GM19395 (cell line): ENCODE data around the gene DNAH3.
"Not testable (repeated sequence)": the region's sequence is repeated elsewhere in the genome, so short reads cannot be mapped to it uniquely, and the experiment has no call there.

ENCODE experiments used
- ATAC-seq: cut with Tn5 transposase; IDR thresholded peaks from one replicate; pipeline ENCODE4 v1.9.1; 2021; ENCODE audit warnings: mild to moderate bottlenecking, moderate library complexity; ENCODE audit not compliant: unreplicated experiment

DNAH3 gene

DNA sequence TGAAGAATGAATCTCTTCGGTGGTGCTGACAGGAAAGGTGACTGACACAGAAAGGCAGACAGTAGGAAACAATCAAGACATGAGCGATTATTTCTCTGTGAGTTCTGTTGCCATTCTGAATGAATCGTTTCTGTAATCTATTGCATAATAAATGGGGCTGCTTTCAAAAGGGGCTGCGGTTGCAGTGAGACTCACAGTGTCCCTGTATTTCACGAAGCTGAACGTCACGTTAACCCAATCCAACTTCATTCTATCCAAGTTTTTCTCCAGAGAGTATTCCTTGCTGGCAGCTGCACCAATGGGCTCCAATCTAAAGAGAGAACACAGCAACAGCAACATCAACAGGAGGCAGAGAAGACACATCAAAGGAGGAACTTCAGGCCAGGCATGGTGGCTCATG, 75.4 kb downstream of the DNAH3 start:
- ATAC-seq: no peak

DNA sequence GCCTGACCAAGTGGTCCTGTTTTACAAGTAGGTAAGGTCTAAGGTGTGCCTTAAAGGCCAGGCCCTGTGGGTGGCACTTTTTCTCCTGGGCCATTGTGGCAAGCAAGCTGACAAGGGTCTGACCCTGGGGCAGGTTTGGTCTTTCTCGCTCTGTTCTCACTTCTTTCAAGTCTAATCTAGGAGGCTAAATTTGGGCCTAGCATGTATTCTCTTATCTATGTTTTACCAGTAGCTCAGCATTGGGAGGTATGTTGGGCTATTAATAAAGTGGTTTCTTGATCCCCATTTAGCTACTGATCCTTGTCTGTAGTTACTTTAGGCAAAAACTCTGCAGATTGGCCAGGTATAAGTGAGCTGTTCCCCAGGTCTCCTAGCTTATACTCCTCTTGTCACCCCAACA, 77.7 kb downstream of the DNAH3 start:
- ATAC-seq: no peak

DNA sequence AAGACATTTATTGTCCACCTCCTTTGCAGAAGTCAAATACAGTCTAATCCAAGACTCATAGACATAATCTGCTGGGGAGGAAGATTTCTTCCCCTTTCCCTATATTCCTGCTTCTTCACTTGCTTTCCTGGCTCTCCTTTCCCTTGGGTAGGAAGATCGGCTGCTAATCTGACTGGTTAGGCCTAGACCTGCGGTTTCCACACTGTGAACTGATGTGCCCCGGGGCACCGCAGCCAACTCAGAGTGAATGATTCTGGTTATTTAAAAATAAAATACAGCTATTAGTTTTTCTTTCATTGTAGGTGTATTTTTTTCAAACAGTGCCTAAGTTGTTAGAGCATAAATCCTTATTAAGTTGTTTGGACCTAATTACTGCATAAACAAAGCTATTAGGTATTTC, 78.9 kb downstream of the DNAH3 start:
- ATAC-seq: no peak

DNA sequence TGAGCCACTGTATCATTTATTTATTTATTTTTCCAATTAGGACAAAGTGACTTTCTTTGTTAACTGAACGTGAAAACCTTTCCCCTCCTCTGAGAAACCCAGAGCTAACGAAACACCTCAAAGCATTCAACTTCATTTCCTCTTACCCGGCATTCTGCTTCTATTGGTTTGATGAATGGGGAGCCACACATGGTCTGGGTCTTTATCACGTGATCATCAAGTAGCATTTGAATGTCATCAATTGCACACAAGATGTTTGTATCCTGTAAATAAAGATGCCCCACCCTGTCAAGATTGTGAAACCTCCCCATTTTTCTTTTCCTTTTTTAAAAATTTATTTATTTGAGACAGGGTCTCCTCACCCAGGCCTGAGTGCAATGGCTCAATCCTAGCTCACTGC, 80.1 kb downstream of the DNAH3 start:
- no peak for ATAC-seq

- no peak for ATAC-seq
Measured at GRCh38 chr16:21069986-21070385, 80.7 kb downstream of the DNAH3 start.

DNA sequence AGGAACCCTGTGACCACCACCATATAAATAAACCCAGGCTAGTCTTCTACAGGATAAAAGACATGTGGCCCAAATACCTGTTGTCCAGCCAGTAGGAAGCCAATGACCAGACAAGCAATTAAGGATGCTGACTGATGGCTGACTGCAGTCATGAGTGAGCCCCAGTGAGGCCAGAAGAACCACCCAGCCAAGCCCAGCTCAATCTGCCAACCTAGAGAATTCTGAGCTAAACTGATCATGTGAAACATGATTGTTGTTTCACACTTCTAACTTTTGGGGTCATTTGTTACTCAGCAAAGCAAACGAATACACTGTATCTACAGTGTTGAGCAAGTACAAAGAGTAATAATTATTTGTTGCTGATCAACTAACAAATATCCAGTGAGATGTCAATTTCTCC, 86.4 kb downstream of the DNAH3 start:
- no peak for ATAC-seq

- ATAC-seq: not testable (repeated sequence)
Measured at GRCh38 chr16:21063314-21063713, 87.3 kb downstream of the DNAH3 start.

DNA sequence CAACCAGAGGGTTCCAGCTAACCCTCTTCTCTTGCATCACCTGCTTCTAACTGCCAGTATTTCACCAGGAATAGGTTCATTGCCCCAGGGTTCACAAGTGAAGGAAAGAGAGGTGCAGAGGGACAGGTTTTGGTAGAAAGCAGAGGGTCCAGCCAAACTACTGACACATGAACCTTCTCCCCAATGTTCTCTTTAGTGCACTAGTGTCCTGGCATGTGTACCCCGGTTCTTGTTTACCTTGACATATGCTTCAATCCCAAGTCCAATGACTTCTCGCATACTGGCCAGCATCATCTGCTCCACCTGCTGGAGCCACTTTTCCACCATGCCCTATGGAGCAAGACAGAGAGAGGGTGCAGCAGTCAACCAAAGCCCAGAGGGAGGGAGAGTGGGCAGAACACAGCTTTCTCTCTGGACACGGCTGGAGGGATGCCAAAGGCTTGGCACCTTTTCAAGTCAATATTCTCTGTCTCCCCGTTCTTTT, 90.6 kb downstream of the DNAH3 start:
- no peak for ATAC-seq

DNA sequence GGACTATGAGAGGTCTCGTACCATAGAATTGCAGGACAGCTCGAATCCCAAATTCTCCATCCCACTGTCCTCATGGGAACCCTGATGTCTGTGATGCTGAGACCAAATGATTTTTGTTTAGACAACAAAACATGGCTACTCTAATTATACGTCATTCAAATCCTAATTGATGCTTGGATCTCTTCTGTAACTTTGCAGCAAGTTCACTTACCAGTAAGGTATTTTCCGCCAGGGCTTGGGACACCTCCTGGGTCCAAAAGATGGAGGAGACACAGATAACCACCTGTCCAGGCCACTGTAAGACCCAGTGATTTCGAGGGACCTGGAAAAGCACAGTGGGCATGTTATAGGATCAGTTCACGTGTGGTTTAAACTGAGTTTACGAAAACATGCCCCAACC, 92.8 kb downstream of the DNAH3 start:
- no peak for ATAC-seq

DNA sequence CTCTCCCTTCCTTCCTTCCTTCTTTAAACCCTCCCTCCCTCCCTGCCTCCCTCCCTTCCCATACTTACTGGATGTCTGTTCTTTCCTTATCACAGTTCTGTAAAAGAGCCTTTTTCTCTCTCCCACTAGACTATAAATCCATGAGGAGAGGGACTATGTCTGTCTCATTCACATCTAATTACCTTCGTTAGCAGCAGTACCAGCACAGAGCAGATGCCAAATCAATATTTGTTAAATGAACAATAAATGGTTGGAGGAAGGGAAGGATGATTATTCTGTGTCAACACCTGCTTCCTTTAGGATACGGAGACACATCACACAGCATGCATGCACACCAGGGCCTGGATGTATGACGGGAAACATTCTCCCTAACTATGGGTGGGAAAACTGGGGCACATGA, 94.2 kb downstream of the DNAH3 start:
- no peak for ATAC-seq

DNA sequence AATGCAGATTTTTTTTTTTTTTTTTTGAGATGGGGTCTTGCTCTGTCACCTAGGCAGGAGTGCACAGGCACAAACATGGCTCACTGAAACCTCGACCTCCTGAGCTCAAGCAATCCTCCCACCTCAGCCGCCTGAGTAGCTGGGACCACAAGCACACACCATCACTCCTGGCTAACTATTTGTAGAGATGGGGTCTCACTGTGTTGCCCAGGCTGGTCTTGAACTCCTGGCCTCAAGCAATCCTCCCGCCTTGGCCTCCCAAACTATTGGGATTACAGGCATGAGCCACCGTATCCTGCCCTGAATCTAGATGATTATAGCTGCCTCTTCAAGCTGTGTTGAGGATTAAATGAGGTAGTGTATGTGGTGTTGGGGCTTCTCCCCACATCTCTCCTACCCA, 94.9 kb downstream of the DNAH3 start:
- ATAC-seq: not testable (repeated sequence)

GRCh38 chr16:21053590-21053989, 97.1 kb downstream of the DNAH3 start:
- ATAC-seq: no peak

DNA sequence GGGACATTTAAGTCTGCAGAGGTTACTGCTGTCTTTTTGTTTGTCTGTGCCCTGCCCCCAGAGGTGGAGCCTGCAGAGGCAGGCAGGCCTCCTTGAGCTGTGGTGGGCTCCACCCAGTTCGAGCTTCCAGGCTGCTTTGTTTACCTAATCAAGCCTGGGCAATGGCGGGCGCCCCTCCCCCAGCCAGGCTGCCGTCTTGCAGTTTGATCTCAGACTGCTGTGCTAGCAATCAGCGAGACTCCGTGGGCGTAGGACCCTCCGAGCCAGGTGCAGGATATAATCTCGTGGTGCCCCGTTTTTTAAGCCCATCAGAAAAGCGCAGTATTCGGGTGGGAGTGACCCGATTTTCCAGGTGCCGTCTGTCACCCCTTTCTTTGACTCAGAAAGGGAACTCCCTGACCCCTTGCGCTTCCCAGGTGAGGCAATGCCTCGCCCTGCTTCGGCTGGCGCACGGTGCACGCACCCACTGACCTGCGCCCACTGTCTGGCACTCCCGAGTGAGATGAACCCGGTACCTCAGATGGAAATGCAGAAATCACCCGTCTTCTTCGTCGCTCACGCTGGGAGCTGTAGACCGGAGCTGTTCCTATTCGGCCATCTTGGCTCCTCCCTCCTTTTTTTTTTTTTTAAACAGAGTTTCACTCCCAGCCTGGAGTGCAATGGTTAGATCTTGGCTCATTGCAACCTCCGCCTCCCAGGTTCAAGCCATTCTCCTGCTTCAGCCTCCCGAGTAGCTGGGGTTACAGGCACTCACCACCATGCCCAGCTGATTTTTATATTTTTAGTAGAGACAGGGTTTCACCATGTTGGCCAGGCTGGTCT, 102.3 kb downstream of the DNAH3 start:
- not testable (repeated sequence) for ATAC-seq

DNA sequence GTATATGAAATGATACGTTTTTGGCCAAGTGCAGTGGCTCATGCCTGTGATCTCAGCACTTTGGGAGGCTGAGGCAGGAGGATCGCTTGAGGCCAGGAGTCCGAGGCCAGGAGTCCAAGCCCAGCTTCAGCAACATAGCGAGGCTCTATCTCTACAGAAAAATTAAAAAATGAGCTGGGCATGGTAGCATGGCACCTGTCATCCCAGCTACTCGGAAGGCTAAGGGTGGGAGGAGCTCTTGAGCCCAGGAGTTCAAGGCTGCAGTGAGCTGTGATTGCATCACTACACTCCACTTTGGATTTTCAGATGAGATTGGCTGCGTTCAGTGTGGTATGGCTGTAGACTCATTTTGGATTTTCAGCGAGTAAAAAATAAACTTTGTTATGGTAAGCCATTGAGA, 112.4 kb downstream of the DNAH3 start:
- ATAC-seq: no peak

GRCh38 chr16:21037736-21038135, 112.9 kb downstream of the DNAH3 start:
- ATAC-seq: no peak

DNA sequence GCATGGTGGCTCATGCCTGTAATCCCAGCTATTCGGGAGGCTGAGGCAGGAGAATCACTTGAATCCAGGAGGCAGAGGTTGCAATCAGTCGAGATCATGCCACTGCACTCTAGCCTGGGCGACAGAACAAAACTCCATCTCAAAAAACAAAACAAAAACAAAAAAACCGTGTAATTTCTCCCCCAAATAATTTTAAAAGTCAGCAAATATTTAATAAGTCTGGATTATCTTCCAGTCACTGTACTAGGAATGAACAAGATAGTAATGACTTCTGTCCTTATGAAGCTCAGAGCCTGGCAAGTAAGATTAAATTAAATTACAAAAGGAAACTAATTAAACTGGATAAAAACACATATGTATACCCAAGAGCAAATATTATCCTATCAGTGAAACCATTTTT, 113.5 kb downstream of the DNAH3 start:
- ATAC-seq: no peak

DNA sequence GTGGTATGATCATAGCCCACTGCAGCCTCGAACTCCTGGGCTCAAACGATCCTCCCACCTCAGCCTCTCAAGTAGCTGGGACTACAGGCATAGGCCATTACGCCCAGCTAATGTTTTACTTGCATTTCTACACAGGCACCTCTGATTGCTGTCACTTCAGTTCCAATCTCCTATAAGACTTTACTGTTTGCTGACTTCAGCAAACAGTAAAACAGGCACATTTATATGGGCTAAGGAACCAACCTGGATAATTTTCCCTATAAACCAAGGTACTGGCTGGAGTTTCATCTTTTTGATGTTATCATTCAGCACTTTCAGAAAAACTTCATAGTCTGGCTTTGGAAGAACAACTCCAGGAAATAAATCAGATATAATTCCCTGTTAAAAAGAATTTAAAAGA, 114.2 kb downstream of the DNAH3 start:
- no peak for ATAC-seq

- ATAC-seq: no peak
Measured at GRCh38 chr16:21033704-21034103, 116.9 kb downstream of the DNAH3 start.

GRCh38 chr16:21033264-21033663, 117.4 kb downstream of the DNAH3 start:
- no peak for ATAC-seq

DNA sequence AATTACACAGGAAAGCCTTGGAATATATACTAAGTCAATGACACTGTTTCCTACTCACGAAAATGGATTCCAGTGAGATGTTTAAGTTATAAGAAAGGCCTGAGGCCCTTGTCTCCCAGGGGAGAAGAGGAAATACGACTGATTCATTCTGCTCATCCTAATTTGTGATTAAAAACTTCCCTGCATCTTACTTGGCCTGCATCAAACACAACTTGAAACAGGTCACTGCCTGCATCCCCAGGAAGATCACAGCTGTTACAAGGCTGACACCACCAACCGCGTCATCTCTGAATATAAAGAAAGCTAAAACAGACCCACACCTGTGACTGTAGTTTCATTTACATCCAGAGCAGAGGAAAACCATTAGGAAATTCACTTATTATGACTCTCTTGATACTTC, 121.9 kb downstream of the DNAH3 start:
- ATAC-seq: no peak

DNA sequence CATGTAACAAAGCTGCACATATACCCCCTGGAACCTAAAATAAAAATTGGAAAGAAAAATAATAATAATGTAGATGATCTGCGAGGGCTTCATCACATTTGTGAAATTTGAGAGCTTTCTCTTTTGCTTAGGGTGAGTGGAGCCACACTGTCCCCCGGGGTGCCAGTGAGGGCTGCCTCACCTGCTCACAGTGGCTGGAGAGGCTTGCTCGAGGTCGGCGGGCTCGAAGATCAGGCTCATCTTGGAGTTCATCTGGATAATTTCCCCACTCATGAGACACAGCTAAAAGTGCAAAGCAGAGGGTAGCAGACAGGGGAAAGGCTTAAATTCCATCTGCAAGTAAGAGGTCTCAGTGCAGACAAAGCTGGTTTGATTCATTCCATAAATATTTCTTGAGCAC, 123.8 kb downstream of the DNAH3 start:
- no peak for ATAC-seq

DNA sequence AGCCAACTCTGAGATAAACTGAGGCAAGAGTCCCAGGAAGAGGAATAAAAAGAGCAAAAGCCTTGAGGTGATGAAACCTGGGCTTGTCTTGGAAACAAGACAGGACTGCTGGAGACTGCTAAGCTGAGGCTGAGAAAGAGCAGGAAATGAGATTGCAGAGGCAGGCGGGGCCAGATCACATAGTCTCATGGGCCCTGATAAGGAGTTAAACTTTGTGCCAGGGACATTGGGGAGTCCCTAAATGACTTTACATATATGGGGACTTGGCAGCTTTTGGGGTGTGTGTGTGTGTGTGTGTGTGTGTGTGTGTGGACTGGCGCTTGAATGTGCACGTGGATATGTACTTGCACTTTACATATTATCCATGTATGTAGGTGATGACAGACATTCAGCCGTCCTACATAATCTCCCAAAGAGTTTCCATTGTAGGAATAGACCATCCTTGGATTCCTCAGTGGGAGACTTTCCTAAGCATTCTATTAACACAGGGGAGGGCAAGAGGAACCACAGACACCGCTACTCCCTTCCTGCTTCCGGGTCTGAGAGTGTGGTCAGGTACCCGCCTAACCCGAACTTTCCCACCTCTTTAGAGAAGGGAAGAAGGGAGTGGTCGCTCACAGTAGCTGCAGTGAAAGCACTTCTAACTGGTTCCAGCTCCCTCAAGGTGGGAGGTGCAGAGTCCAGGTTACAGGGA, 127.0 kb downstream of the DNAH3 start:
- ATAC-seq: no peak
